Thoracic aorta (tissue), 2 donors: Measurements from ENCODE around the gene CALN1. TPM values are rescaled to one million over a fixed set of nuclear protein-coding genes. Genes with fewer than 3 reads are reported as not detected.

Source experiments
- ATAC-seq: fragments of 150-250 bp; one replicate; pipeline ENCODE4 v1.8.0; 2017; ENCODE audit warnings: low read depth; ENCODE audit not compliant: insufficient number of reproducible peaks, low FRiP score
- DNase-seq: peaks from one replicate; pipeline ENCODE4 v3.0.0-alpha.2; 2020; ENCODE audit warnings: low spot score
- H3K27ac ChIP-seq, 2 donors: fragments of 200-600 bp; sonication (generic); 1 replicate in 1 of 2; 2 replicates in 1 of 2; pipeline ENCODE4 v1.5.1; 2016; ENCODE audit warnings: mild to moderate bottlenecking in 2 of 2, moderate library complexity in 2 of 2
- H3K27me3 ChIP-seq: fragments of 200-600 bp; sonication (generic); replicated peaks from 2 replicates; pipeline ENCODE4 v1.6.0; 2016; ENCODE audit warnings: mild to moderate bottlenecking; ENCODE audit not compliant: insufficient read depth
- H3K36me3 ChIP-seq: fragments of 200-600 bp; sonication (generic); one replicate; pipeline ENCODE4 v1.5.1; 2016
- H3K4me1 ChIP-seq, 2 donors: fragments of 200-600 bp; sonication (generic); 1 replicate in 1 of 2; 2 replicates in 1 of 2; pipeline versions ENCODE4 v1.5.1 to v1.6.0; 2016; ENCODE audit warnings: low read depth in 2 of 2, mild to moderate bottlenecking in 1 of 2; ENCODE audit not compliant: control insufficient read depth in 1 of 2
- H3K4me3 ChIP-seq: fragments of 200-600 bp; sonication (generic); 2 replicates; pipeline ENCODE4 v1.5.1; 2016; ENCODE audit warnings: mild to moderate bottlenecking
- H3K9me3 ChIP-seq: fragments of 200-600 bp; sonication (generic); 2 replicates; pipeline ENCODE4 v1.5.1; 2016
- total RNA-seq, 2 donors: library from RNA; depleted of rRNA; stranded (reverse); fragments of >200 nt; gene quantifications; one replicate each; pipeline versions ENCODE4 v1.1.0 to v1.2.3, GENCODE V29; 2016
- TF ChIP-seq, protein P1 (sequence below): fragments of 200-600 bp; sonication (generic); IDR thresholded peaks from one replicate; pipeline ENCODE4 v1.5.1; 2019; ENCODE audit warnings: antibody characterized with exemption

CALN1 gene
- total RNA-seq, 2 donors from 2014 or later, result not detected

GRCh38 chr7:71768450-71768849 is 643.7 kb downstream of the CALN1 start:
- TF ChIP-seq, protein P1, sequence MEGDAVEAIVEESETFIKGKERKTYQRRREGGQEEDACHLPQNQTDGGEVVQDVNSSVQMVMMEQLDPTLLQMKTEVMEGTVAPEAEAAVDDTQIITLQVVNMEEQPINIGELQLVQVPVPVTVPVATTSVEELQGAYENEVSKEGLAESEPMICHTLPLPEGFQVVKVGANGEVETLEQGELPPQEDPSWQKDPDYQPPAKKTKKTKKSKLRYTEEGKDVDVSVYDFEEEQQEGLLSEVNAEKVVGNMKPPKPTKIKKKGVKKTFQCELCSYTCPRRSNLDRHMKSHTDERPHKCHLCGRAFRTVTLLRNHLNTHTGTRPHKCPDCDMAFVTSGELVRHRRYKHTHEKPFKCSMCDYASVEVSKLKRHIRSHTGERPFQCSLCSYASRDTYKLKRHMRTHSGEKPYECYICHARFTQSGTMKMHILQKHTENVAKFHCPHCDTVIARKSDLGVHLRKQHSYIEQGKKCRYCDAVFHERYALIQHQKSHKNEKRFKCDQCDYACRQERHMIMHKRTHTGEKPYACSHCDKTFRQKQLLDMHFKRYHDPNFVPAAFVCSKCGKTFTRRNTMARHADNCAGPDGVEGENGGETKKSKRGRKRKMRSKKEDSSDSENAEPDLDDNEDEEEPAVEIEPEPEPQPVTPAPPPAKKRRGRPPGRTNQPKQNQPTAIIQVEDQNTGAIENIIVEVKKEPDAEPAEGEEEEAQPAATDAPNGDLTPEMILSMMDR, result no peak
- Histone ChIP-seq H3K4me3 (no peak overlapping the region), H3K4me1 (no peaks in the 10 kb centered on the region), H3K27ac (no peak overlapping the region), H3K9me3 (no peaks in the 10 kb centered on the region), H3K27me3 (no peaks in the 10 kb centered on the region), H3K36me3 (no peaks in the 10 kb centered on the region)
- DNase-seq (no peak), ATAC-seq (no peak)

DNA sequence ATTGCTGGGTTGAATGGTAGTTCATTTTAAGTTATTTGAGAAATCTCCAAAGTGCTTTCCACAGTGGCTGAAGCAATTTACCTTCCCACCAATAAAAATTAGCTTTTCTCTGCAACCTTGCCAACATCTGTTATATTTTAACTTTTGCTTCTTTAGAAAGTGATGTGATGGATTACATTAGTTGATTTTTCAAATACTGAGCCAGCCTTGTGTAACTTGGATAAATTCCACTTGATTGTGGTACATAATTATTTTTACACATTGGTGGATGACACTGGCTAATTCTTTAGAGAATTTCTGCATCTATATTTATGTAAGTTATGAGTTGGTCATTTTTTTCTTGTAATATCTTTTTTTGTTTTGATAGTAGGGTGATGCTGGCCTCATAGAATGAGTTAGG is 646.1 kb downstream of the CALN1 start:
- Histone ChIP-seq H3K4me3 (no peak overlapping the region), H3K9me3 (peaks cover 4% of the 10 kb centered on the region), H3K27ac (no peak overlapping the region), H3K36me3 (no peaks in the 10 kb centered on the region), H3K27me3 (no peaks in the 10 kb centered on the region), H3K4me1 (no peaks in the 10 kb centered on the region)
- ATAC-seq (no peak), DNase-seq (no peak)
- TF ChIP-seq, protein P1, result no peak

DNA sequence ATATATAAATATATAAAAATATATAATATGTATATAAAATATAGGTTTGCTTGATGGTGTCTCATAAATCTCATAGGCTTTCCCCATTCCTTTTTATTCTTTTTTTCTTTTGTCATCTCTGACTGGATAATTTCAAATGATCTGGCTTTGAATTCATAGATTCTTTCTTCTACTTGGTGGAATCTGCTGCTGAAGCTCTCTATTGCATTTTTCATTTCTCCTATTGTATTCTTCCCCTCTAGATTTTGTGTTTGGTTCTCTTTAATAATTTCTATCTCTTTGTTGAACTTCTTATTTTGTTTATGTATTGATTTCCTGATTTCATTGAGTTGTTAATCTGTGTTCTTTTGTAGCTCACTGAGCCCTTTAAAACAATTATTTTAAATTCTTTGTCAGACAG is 650.8 kb downstream of the CALN1 start:
- no peak for DNase-seq
- Histone ChIP-seq H3K27ac (no peak overlapping the region), H3K4me1 (no peaks in the 10 kb centered on the region), H3K36me3 (no peaks in the 10 kb centered on the region), H3K9me3 (peaks cover 7% of the 10 kb centered on the region), H3K4me3 (no peak overlapping the region), H3K27me3 (no peaks in the 10 kb centered on the region)
- TF ChIP-seq, protein P1, result no peak
- no peak for ATAC-seq

DNA sequence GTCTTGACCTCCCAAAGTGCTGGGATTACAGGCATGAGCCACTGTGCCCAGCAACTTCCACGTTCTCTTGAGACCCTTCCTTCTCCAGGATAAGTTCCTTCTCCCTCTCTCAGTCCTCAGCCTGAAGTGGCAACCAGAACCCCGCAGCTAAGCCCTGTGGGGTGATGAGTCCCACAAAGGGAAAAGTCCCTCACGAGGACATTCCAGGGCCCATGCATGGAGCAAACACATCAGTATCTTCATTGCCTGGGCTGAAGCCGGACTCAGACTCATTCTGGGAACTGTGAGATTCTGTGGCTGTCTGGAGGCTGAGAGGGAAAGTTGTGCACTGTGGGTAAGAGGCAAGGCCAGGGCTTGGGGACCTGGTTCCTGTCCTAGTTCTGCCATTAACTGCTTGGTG is 657.3 kb downstream of the CALN1 start:
- TF ChIP-seq, protein P1, result no peak
- H3K9me3 ChIP-seq, result no peaks in the 10 kb centered on the region
- DNase-seq, result no peak

DNA sequence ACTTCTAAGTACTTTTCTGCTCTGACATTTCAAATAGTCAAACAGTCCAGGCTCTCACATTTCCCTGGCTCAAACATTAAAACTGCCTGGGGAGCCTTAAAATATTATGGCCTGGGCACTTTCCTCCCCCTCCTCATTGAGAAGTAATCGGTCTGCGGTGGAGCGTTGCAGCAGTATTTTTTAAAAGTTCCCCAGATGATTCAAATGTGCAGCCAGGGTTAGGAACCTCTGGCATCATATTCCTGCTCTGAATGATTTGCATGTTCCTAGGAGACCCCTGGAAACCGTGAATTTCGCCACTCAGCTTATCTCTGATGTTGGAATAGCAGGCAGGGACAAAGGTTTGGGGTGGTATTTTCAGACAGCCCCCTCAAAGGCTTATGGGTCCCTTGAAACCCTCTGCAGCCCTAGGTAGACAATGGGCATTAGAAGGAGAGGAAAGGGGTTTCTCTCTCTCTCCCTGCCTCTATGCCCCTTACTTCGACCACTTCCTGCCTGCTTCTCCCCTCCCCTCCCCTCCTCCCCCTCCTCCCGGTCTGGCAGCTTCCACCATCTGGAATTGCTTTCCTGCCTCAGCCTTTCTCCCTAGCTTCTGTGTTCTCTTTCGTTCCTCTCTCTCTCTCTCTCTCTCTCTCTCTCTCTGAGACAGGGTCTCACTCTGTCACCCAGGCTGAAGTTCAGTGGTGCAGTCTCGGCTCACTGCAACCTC is 658.0 kb downstream of the CALN1 start:
- Histone ChIP-seq H3K27ac (no peak overlapping the region), H3K27me3 (no peaks in the 10 kb centered on the region), H3K4me1 (no peaks in the 10 kb centered on the region), H3K9me3 (no peaks in the 10 kb centered on the region), H3K4me3 (no peak overlapping the region), H3K36me3 (no peaks in the 10 kb centered on the region)
- ATAC-seq (no peak), DNase-seq (no peak)
- TF ChIP-seq, protein P1, result no peak

More for the DNA sequence above, 657.3 kb downstream of the CALN1 start:
- H3K4me1 ChIP-seq, result no peaks in the 10 kb centered on the region
- no peak overlapping the region for H3K27ac ChIP-seq
- no peaks in the 10 kb centered on the region for H3K36me3 ChIP-seq
- no peak for ATAC-seq
- H3K4me3 ChIP-seq, result no peak overlapping the region
- H3K27me3 ChIP-seq, result no peaks in the 10 kb centered on the region
